HFFc6 (cell line): ENCODE measurements around the gene RRM2. TPM values are rescaled to one million over a fixed set of nuclear protein-coding genes. Genes with fewer than 3 reads are reported as not detected.

ENCODE experiments used
- DNase-seq: peaks from one replicate; pipeline ENCODE4 v3.0.0-alpha.2; 2018
- H3K27ac Mint-ChIP-seq: 2 replicates; pipeline ENCODE4 v1.8.0; 2020; ENCODE audit warnings: mild to moderate bottlenecking, mixed read lengths
- H3K27me3 Mint-ChIP-seq: 2 replicates; pipeline ENCODE4 v1.8.0; 2021; ENCODE audit warnings: mild to moderate bottlenecking, moderate library complexity, mixed read lengths; ENCODE audit not compliant: insufficient read depth
- H3K36me3 Mint-ChIP-seq: 2 replicates; pipeline ENCODE4 v1.8.0; 2021; ENCODE audit warnings: low read depth, mixed read lengths
- H3K4me1 Mint-ChIP-seq: 2 replicates; pipeline ENCODE4 v1.8.0; 2020; ENCODE audit warnings: low read depth, mixed read lengths
- H3K4me3 Mint-ChIP-seq: 2 replicates; pipeline ENCODE4 v1.8.0; 2020; ENCODE audit warnings: mild to moderate bottlenecking, moderate library complexity, mixed read lengths
- H3K9me3 Mint-ChIP-seq: 2 replicates; pipeline ENCODE4 v1.8.0; 2020; ENCODE audit warnings: mild to moderate bottlenecking, mixed read lengths
- CTCF ChIP-seq: fragments of 200-600 bp; sonication (generic); IDR thresholded peaks from 2 replicates; pipeline ENCODE4 v1.5.0; 2021; ENCODE audit warnings: antibody characterized with exemption, mild to moderate bottlenecking
- total RNA-seq, 6 experiments: library from RNA; stranded (reverse); fragmentation: NEBNext Ultra II Directional; extraction: Animal tissue kit (Norgen Biotek cat#: 25700); gene quantifications; 2 replicates in 1 of 6; 3 replicates in 5 of 6; pipeline ENCODE4 v1.2.3, GENCODE V29; 2021

The RRM2 gene
- total RNA-seq, 6 experiments from 2014 or later = 76.4 to 179 (median 158) TPM

GRCh38 chr2:10076988-10077527 is 45.5 kb upstream of the RRM2 start:
- Mint-ChIP-seq H3K9me3 (no peaks in the 10 kb centered on the region), H3K36me3 (no peaks in the 10 kb centered on the region), H3K27me3 (peaks cover 45% of the 10 kb centered on the region), H3K27ac (no peak overlapping the region), H3K4me3 (no peak overlapping the region), H3K4me1 (peaks cover 18% of the 10 kb centered on the region)
- no peak for TF ChIP-seq CTCF
- no peak for DNase-seq

- H3K27ac Mint-ChIP-seq = no peak overlapping the region
- no peaks in the 10 kb centered on the region for H3K9me3 Mint-ChIP-seq
- H3K36me3 Mint-ChIP-seq = no peaks in the 10 kb centered on the region
- H3K4me1 Mint-ChIP-seq = peaks cover 14% of the 10 kb centered on the region
- DNase-seq = no peak
- peaks cover 51% of the 10 kb centered on the region for H3K27me3 Mint-ChIP-seq
- TF ChIP-seq CTCF = no peak
- H3K4me3 Mint-ChIP-seq = no peak overlapping the region
Observed at GRCh38 chr2:10078001-10078400, 44.5 kb upstream of the RRM2 start.

- no peaks in the 10 kb centered on the region for H3K9me3 Mint-ChIP-seq
- H3K27ac Mint-ChIP-seq = peak overlapping the region; percentile 79
- peaks cover 54% of the 10 kb centered on the region for H3K27me3 Mint-ChIP-seq
- H3K4me3 Mint-ChIP-seq = peak overlapping the region; percentile 84
- H3K36me3 Mint-ChIP-seq = no peaks in the 10 kb centered on the region
- TF ChIP-seq CTCF = no peak
- no peak for DNase-seq
- H3K4me1 Mint-ChIP-seq = peaks cover 20% of the 10 kb centered on the region
Observed at GRCh38 chr2:10078704-10079265, 43.8 kb upstream of the RRM2 start.

GRCh38 chr2:10079266-10079869 is 43.2 kb upstream of the RRM2 start:
- Mint-ChIP-seq H3K27me3 (peaks cover 52% of the 10 kb centered on the region), H3K9me3 (no peaks in the 10 kb centered on the region), H3K27ac (peak overlapping the region; percentile 79), H3K36me3 (no peaks in the 10 kb centered on the region; the same call in 1 of the 2 replicates), H3K4me3 (peak overlapping the region; percentile 84), H3K4me1 (peaks cover 25% of the 10 kb centered on the region)
- TF ChIP-seq CTCF = no peak
- DNase-seq = peak; percentile 55

- H3K9me3 Mint-ChIP-seq = no peaks in the 10 kb centered on the region
- DNase-seq = no peak
- peak within 1 kb of the TSS; percentile 79 for H3K27ac Mint-ChIP-seq
- peaks cover 55% of the 10 kb centered on the region for H3K27me3 Mint-ChIP-seq
- peak within 1 kb of the TSS; percentile 84 for H3K4me3 Mint-ChIP-seq
- no peak for TF ChIP-seq CTCF
- no peaks in the 10 kb centered on the region; the same call in 1 of the 2 replicates for H3K36me3 Mint-ChIP-seq
- peaks cover 28% of the 10 kb centered on the region for H3K4me1 Mint-ChIP-seq
Observed at GRCh38 chr2:10079870-10080535, 42.5 kb upstream of the RRM2 start, which contains the start of gene CYS1. Gene CYS1 (minus strand): TSS chr2:10080411. CDS start chr2:10080223, 188 bp downstream.
